Erythroblast (primary cell): ENCODE measurements around the gene SERINC2.

Experiments
- GATA1 ChIP-seq: IDR thresholded peaks from 2 replicates; pipeline ENCODE4 v1.6.1; 2011; ENCODE audit warnings: low read depth, mild to moderate bottlenecking, control low read depth, low read length, moderate library complexity
- POLR2A ChIP-seq: IDR thresholded peaks from 2 replicates; pipeline ENCODE4 v1.6.1; 2011; ENCODE audit warnings: mild to moderate bottlenecking, low read length

DNA sequence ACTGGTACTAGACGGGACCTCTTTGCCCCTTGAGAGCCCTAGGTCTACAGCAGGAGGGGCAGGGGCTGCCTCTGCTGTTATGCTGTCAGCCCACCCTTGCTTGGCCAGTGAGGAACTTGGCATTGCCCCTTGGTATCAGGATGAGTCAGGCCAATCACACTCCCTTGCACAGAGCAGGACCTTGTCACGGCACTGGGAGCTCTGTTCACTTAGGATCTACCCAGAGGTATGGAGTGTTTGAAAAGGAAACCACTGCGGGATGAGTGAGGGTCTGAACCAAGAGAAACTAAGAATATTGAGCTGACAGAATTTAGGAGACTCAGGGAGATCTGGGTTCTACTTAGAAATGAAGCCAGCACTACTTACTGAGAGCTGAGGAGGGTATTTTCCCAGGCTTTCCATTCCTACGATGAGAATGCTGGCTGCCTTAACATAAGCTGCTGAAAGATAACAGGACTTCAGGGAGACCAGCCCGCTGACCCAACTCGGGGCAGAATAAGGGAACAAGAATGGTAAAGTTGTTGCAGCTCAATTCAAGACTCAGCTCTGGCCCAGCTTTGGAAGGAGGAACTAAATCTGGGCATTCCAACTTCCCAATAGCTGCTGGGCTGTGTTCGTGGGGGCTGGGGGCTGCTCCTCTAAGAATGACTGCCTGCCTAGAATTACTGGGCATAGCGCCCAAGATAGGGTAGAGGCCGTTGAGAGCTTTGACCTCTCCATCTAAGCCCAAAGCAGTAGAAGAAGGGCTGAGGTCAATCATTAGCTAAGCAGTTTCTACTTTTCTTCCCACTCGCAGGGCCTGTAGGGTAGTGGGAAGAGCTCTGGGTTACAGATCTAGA lies 41.7 kb upstream of the SERINC2 start:
- TF ChIP-seq POLR2A = no peak
- TF ChIP-seq GATA1 = no peak
